Measurements from ENCODE around the gene OXER1.

- TF ChIP-seq POLR2A (IDR thresholded peaks at IDR 0.05), result no peak
- TF ChIP-seq, protein P1, sequence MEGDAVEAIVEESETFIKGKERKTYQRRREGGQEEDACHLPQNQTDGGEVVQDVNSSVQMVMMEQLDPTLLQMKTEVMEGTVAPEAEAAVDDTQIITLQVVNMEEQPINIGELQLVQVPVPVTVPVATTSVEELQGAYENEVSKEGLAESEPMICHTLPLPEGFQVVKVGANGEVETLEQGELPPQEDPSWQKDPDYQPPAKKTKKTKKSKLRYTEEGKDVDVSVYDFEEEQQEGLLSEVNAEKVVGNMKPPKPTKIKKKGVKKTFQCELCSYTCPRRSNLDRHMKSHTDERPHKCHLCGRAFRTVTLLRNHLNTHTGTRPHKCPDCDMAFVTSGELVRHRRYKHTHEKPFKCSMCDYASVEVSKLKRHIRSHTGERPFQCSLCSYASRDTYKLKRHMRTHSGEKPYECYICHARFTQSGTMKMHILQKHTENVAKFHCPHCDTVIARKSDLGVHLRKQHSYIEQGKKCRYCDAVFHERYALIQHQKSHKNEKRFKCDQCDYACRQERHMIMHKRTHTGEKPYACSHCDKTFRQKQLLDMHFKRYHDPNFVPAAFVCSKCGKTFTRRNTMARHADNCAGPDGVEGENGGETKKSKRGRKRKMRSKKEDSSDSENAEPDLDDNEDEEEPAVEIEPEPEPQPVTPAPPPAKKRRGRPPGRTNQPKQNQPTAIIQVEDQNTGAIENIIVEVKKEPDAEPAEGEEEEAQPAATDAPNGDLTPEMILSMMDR (IDR thresholded peaks at IDR 0.05), result no peak
Measured at GRCh38 chr2:42767080-42767898, 3.4 kb upstream of the OXER1 start.

Data from lower leg skin (tissue), 3 donors.